Endothelial cell of umbilical vein (primary cell): Measurements from ENCODE around the gene CEP128.

ENCODE experiments used
- EZH2 ChIP-seq: IDR thresholded peaks from 2 replicates; pipeline ENCODE4 v1.6.1; 2012; ENCODE audit warnings: borderline replicate concordance, low read depth, mild to moderate bottlenecking, moderate library complexity, low read length, inconsistent platforms; ENCODE audit not compliant: severe bottlenecking
- FOS ChIP-seq: IDR thresholded peaks from 2 replicates; pipeline ENCODE4 v1.6.1; 2011; ENCODE audit warnings: mild to moderate bottlenecking, low read length, moderate library complexity, borderline replicate concordance; ENCODE audit not compliant: insufficient read depth
- GATA2 ChIP-seq: IDR thresholded peaks from 2 replicates; pipeline ENCODE4 v1.7.0; 2011; ENCODE audit warnings: low read depth, mild to moderate bottlenecking, moderate library complexity, mixed read lengths, low read length; ENCODE audit not compliant: insufficient read length, insufficient read depth
- POLR2A ChIP-seq: IDR thresholded peaks from 2 replicates; pipeline ENCODE4 v1.6.1; 2012; ENCODE audit warnings: low read depth, mild to moderate bottlenecking, control low read depth, low read length
- POLR2AphosphoS5 ChIP-seq: IDR thresholded peaks from 2 replicates; pipeline ENCODE4 v1.6.1; 2012; ENCODE audit warnings: low read depth, mild to moderate bottlenecking, control low read depth, low read length, moderate library complexity; ENCODE audit not compliant: insufficient read depth
- TF ChIP-seq, protein P1 (sequence below), 2 donors: IDR thresholded peaks; 1 replicate in 1 of 2; 2 replicates in 1 of 2; pipeline ENCODE4 v1.5.1; 2011; ENCODE audit warnings: low read length in 2 of 2, mild to moderate bottlenecking in 2 of 2, moderate library complexity in 2 of 2, control low read depth in 1 of 2, inconsistent platforms in 1 of 2, low read depth in 1 of 2; ENCODE audit not compliant: insufficient read depth in 1 of 2; ENCODE audit errors: extremely low read depth in 1 of 2
- TF ChIP-seq, protein P2 (sequence below): IDR thresholded peaks from 2 replicates; pipeline ENCODE4 v1.6.1; 2011; ENCODE audit not compliant: insufficient read depth, insufficient read length

DNA sequence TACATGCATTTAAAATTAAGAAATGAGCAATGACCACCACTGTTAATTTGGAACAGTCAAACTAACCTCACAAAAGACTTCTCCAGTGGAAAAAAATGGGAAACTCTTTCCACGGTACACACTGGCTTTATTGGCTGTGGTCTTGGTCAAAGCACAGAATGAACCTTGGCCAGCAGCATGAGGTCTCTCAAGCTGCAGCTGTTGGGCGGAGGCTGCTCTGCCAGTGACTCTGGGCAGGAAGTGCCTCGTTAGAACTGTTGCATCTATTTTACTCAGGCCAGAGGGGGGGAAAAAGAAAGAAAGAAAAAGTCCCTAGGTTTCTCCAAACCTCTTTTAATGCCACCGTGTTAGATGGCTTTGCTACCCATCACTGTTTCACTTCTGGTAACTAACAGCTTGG lies 450.4 kb downstream of the CEP128 start:
- TF ChIP-seq, protein P1, sequence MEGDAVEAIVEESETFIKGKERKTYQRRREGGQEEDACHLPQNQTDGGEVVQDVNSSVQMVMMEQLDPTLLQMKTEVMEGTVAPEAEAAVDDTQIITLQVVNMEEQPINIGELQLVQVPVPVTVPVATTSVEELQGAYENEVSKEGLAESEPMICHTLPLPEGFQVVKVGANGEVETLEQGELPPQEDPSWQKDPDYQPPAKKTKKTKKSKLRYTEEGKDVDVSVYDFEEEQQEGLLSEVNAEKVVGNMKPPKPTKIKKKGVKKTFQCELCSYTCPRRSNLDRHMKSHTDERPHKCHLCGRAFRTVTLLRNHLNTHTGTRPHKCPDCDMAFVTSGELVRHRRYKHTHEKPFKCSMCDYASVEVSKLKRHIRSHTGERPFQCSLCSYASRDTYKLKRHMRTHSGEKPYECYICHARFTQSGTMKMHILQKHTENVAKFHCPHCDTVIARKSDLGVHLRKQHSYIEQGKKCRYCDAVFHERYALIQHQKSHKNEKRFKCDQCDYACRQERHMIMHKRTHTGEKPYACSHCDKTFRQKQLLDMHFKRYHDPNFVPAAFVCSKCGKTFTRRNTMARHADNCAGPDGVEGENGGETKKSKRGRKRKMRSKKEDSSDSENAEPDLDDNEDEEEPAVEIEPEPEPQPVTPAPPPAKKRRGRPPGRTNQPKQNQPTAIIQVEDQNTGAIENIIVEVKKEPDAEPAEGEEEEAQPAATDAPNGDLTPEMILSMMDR (IDR thresholded peaks at IDR 0.05; ENCODE audit: extremely low read depth in 1 of 2, insufficient read depth in 1 of 2, low read depth in 1 of 2, low read length in 2 of 2): no peak
- TF ChIP-seq EZH2 (no peak), POLR2A (no peak), POLR2AphosphoS5 (no peak), FOS (no peak), GATA2 (no peak)
- TF ChIP-seq, protein P2, sequence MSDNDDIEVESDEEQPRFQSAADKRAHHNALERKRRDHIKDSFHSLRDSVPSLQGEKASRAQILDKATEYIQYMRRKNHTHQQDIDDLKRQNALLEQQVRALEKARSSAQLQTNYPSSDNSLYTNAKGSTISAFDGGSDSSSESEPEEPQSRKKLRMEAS: no peak
